B cell (primary cell): ENCODE results near the gene APPL1. TPM values are rescaled to one million over a fixed set of nuclear protein-coding genes. Genes with fewer than 3 reads are reported as not detected.

ENCODE experiments used
- ATAC-seq: fragments of 200-7000 bp; cut with Tn5 transposase; one replicate; pipeline ENCODE4 v1.10.0; 2021; ENCODE audit warnings: low read depth, mild to moderate bottlenecking, moderate number of reproducible peaks, moderate library complexity
- CTCF ChIA-PET: fragments of 350-600 bp; sonication (Branson Sonifier 250); formaldehyde crosslinking; loops from one replicate; lab custom pipeline; 2021; ENCODE audit warnings: antibody characterized with exemption, inconsistent platforms; lab: Charles Lee
- POLR2A ChIA-PET: fragments of 350-600 bp; sonication (Branson Sonifier 250); formaldehyde crosslinking; loops from one replicate; lab custom pipeline; 2021; ENCODE audit warnings: antibody characterized with exemption; lab: Charles Lee
- DNase-seq: peaks from one replicate; pipeline ENCODE4 v3.0.0; 2013
- H2AFZ ChIP-seq: 2 replicates; pipeline ENCODE4 v1.6.1; 2012; ENCODE audit warnings: mild to moderate bottlenecking, low read depth, low read length; ENCODE audit not compliant: insufficient read depth, poor library complexity, severe bottlenecking
- H3K27ac ChIP-seq, 2 donors: 1 replicate in 1 of 2; 2 replicates in 1 of 2; pipeline ENCODE4 v1.5.1; 2012 to 2013; ENCODE audit warnings: low read length in 2 of 2, mild to moderate bottlenecking in 2 of 2, moderate library complexity in 1 of 2
- H3K27me3 ChIP-seq, 4 experiments: fragments of 200-600 bp in 1 of 4; sonication (generic) in 1 of 4; replicated peaks in 1 of 4; 1 replicate in 2 of 4; 2 replicates in 2 of 4; pipeline versions ENCODE4 v1.6.1 to v1.7.0; 2013 to 2016; ENCODE audit warnings: low read length in 3 of 4, mild to moderate bottlenecking in 2 of 4, mixed read lengths in 1 of 4, moderate library complexity in 1 of 4; ENCODE audit not compliant: insufficient read depth in 4 of 4, control insufficient read depth in 3 of 4; ENCODE audit errors: control extremely low read depth in 1 of 4
- H3K36me3 ChIP-seq, 2 experiments: replicated peaks in 1 of 2; 1 replicate in 1 of 2; 2 replicates in 1 of 2; pipeline versions ENCODE4 v1.6.1 to v1.7.1; 2013; ENCODE audit warnings: low read length in 1 of 2; ENCODE audit not compliant: insufficient read depth in 2 of 2, control insufficient read depth in 1 of 2; ENCODE audit errors: control extremely low read depth in 1 of 2, extremely low read depth in 1 of 2
- H3K4me1 ChIP-seq, 2 donors: fragments of 200-600 bp in 1 of 2; sonication (generic) in 1 of 2; 1 replicate in 1 of 2; 2 replicates in 1 of 2; pipeline versions ENCODE4 v1.5.1 to v1.6.1; 2013 to 2017; ENCODE audit warnings: low read length in 2 of 2; ENCODE audit not compliant: control insufficient read depth in 2 of 2, insufficient read depth in 2 of 2
- H3K4me2 ChIP-seq: replicated peaks from 2 replicates; pipeline ENCODE3; 2012; ENCODE audit warnings: mild to moderate bottlenecking, low read depth, low read length; ENCODE audit not compliant: poor library complexity, severe bottlenecking
- H3K4me3 ChIP-seq, 5 experiments: fragments of 200-600 bp in 1 of 5; sonication (generic) in 1 of 5; 1 replicate in 3 of 5; 2 replicates in 2 of 5; pipeline versions ENCODE4 v1.5.1 to v1.7.0; 2011 to 2016; ENCODE audit warnings: low read length in 4 of 5, mild to moderate bottlenecking in 4 of 5, low read depth in 2 of 5, control low read depth in 1 of 5, moderate library complexity in 1 of 5; ENCODE audit not compliant: insufficient read depth in 1 of 5; ENCODE audit errors: control extremely low read depth in 1 of 5, extremely low read depth in 1 of 5
- H3K79me2 ChIP-seq: fragments of 200-600 bp; sonication (generic); one replicate; pipeline ENCODE4 v1.6.0; 2016; ENCODE audit warnings: low read length; ENCODE audit not compliant: control insufficient read depth, insufficient read depth
- H3K9ac ChIP-seq: fragments of 200-600 bp; sonication (generic); 2 replicates; pipeline ENCODE4 v1.6.1; 2017; ENCODE audit warnings: mild to moderate bottlenecking, low read length, moderate library complexity
- H3K9me3 ChIP-seq, 3 donors: one replicate each; pipeline versions ENCODE4 v1.6.1 to v1.7.1; 2013; ENCODE audit warnings: low read length in 2 of 3; ENCODE audit not compliant: control insufficient read depth in 2 of 3, insufficient read depth in 1 of 3; ENCODE audit errors: control extremely low read depth in 1 of 3
- H4K20me1 ChIP-seq: 2 replicates; pipeline ENCODE4 v1.6.0; 2012; ENCODE audit warnings: mild to moderate bottlenecking, low read length; ENCODE audit not compliant: insufficient read depth, control insufficient read depth, poor library complexity, severe bottlenecking
- H3K27ac Mint-ChIP-seq: one replicate; pipeline ENCODE4 v1.8.0; 2021; ENCODE audit warnings: mixed read lengths
- H3K27me3 Mint-ChIP-seq: one replicate; pipeline ENCODE4 v1.8.0; 2021; ENCODE audit warnings: mixed read lengths
- H3K4me1 Mint-ChIP-seq: one replicate; pipeline ENCODE4 v1.8.0; 2021; ENCODE audit warnings: mixed read lengths
- H3K4me3 Mint-ChIP-seq: one replicate; pipeline ENCODE4 v1.8.0; 2021; ENCODE audit warnings: mixed read lengths
- H3K9me3 Mint-ChIP-seq: one replicate; pipeline ENCODE4 v1.8.0; 2022; ENCODE audit warnings: mixed read lengths; ENCODE audit not compliant: insufficient read depth
- EZH2 ChIP-seq: IDR thresholded peaks from 2 replicates; pipeline ENCODE4 v1.6.1; 2012; ENCODE audit warnings: borderline replicate concordance, low read depth, mild to moderate bottlenecking, moderate library complexity, low read length; ENCODE audit not compliant: insufficient read depth, poor library complexity, severe bottlenecking
- WGBS: methylation state at CpG from one replicate; pipeline ENCODE4 v1.1.5; 2013; ENCODE audit warnings: missing lambda C conversion rate; ENCODE audit not compliant: insufficient coverage; 5-methylcytosine and 5-hydroxymethylcytosine counted together
- intact Hi-C: fragments of 100-400 bp; cut with micrococcal nuclease; formaldehyde crosslinking; loops from one replicate; pipeline ENCODE4 v1.10.0; 2022
- polyA minus RNA-seq: library from RNA; depleted of rRNA, polyadenylated mRNA; stranded (reverse); fragments of >200 nt; gene quantifications from 2 replicates; pipeline ENCODE4 v1.2.3, GENCODE V29; 2012
- polyA plus RNA-seq: library from polyadenylated mRNA; depleted of rRNA; stranded (reverse); fragments of >200 nt; gene quantifications from 2 replicates; pipeline ENCODE4 v1.2.3, GENCODE V29; 2012
- total RNA-seq, 2 donors: library from RNA; stranded (reverse); fragments of 120-200 nt in 1 of 2; gene quantifications; 1 replicate in 1 of 2; 2 replicates in 1 of 2; pipeline versions ENCODE4 v1.2.3 to v1.2.4, GENCODE V29; 2013 to 2022
- TF ChIP-seq, protein P1 (sequence below): fragments of 200-600 bp; IDR thresholded peaks from one replicate; pipeline ENCODE4 v1.8.0; 2022; ENCODE audit warnings: antibody characterized with exemption, mild to moderate bottlenecking

APPL1 gene, protein sequence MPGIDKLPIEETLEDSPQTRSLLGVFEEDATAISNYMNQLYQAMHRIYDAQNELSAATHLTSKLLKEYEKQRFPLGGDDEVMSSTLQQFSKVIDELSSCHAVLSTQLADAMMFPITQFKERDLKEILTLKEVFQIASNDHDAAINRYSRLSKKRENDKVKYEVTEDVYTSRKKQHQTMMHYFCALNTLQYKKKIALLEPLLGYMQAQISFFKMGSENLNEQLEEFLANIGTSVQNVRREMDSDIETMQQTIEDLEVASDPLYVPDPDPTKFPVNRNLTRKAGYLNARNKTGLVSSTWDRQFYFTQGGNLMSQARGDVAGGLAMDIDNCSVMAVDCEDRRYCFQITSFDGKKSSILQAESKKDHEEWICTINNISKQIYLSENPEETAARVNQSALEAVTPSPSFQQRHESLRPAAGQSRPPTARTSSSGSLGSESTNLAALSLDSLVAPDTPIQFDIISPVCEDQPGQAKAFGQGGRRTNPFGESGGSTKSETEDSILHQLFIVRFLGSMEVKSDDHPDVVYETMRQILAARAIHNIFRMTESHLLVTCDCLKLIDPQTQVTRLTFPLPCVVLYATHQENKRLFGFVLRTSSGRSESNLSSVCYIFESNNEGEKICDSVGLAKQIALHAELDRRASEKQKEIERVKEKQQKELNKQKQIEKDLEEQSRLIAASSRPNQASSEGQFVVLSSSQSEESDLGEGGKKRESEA
- total RNA-seq: 59.8 and 69.5 TPM in 2 replicates
- total RNA-seq (2013): 112 TPM
- polyA plus RNA-seq: 25.5 and 39.5 TPM in 2 replicates
- polyA minus RNA-seq: 57.1 and 72.3 TPM in 2 replicates

DNA sequence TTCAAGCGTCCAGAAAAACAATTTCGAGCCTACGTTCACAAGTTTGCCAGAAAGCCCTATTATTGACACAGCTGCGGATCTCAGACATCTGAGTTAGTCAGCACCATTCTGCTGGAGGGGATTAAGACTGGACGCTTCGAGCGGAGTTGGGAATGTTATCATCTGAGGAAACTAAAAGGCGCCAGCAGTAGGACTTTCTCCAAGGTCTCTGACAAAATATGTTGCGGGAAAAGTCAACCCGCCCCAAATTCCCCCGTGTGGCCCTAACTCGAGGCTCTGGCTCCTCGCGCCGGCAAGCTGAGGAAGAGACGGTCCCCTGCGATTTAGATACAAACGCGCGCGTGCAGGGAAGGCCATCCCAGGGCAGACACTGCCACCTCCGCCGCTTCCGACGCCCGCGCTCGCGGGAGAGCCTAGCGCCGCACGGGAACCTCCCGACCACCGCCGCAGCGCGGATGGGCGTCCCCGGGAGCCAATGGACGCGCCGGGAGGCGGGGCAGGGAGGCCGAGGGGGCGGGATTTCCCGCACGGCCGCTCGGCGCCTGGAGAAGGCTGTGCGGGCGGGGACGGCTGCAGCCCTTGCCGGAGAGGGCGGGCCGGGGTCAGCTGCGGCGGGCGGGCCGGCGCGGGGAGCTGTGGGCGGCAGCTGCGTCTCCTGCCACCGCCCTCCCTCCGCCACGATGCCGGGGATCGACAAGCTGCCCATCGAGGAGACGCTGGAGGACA is at the start of gene APPL1:
Gene APPL1, plus strand, starts transcription at position 526 of the 726 bp plus-strand sequence. Its CDS starts 155 bp downstream, at position 681.
- Mint-ChIP-seq H3K4me3 (peak within 1 kb of the TSS; percentile 94), H3K27ac (peak within 1 kb of the TSS; percentile 91), H3K27me3 (no peaks in the 10 kb centered on the region), H3K9me3 (no peaks in the 10 kb centered on the region), H3K4me1 (peaks cover 38% of the 10 kb centered on the region)
- peaks cover 19 to 23% of the 10 kb centered on the region in 2 donors for H3K4me1 ChIP-seq
- peak within 1 kb of the TSS; percentile 55 to 79 for H3K27ac ChIP-seq
- H3K9me3 ChIP-seq: no peaks in the 10 kb centered on the region
- ATAC-seq (peak; percentile 95), DNase-seq (peak; percentile 92)
- peak within 1 kb of the TSS; percentile 92 for H3K9ac ChIP-seq
- H4K20me1 ChIP-seq: no peaks in the 10 kb centered on the region
- peaks cover 0 to 2% of the 10 kb centered on the region in 2 experiments for H3K36me3 ChIP-seq
- TF ChIP-seq, protein P1, sequence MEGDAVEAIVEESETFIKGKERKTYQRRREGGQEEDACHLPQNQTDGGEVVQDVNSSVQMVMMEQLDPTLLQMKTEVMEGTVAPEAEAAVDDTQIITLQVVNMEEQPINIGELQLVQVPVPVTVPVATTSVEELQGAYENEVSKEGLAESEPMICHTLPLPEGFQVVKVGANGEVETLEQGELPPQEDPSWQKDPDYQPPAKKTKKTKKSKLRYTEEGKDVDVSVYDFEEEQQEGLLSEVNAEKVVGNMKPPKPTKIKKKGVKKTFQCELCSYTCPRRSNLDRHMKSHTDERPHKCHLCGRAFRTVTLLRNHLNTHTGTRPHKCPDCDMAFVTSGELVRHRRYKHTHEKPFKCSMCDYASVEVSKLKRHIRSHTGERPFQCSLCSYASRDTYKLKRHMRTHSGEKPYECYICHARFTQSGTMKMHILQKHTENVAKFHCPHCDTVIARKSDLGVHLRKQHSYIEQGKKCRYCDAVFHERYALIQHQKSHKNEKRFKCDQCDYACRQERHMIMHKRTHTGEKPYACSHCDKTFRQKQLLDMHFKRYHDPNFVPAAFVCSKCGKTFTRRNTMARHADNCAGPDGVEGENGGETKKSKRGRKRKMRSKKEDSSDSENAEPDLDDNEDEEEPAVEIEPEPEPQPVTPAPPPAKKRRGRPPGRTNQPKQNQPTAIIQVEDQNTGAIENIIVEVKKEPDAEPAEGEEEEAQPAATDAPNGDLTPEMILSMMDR: no peak
- no peak for TF ChIP-seq EZH2
- intact Hi-C loops: loop anchor here (1.0 to 10.0 kb wide), 8 partner anchors 57 to 545 kb away; partner anchors contain the start of genes ARF4, ARHGEF3, DENND6A and SLMAP
- peak within 1 kb of the TSS; percentile 96 for H3K4me2 ChIP-seq
- CTCF ChIA-PET: interaction anchor here (0.6 to 1.5 kb wide), 7 partner anchors 9 to 950 kb away, joined by 3 to 4 read pairs (median 3); no protein-coding TSS in a partner anchor
- peak within 1 kb of the TSS; percentile 94 for H2AFZ ChIP-seq
- H3K27me3 ChIP-seq: no peaks in the 10 kb centered on the region
- POLR2A ChIA-PET: no interaction called here
- peak within 1 kb of the TSS; percentile 69 to 91 (median 77) for H3K4me3 ChIP-seq
- under 1% methylated on average over 71 of the region's 71 CpGs for WGBS
- H3K79me2 ChIP-seq: peaks cover 52% of the 10 kb centered on the region
